HepG2 (cell line): ENCODE results near the gene C20orf204. TPM values are rescaled to one million over a fixed set of nuclear protein-coding genes. Genes with fewer than 3 reads are reported as not detected.
A peak's percentile ranks its signal among the peaks of the same experiment; 100 is the strongest.

Experiments used
- HMGXB3 ChIP-seq: sonication (generic); formaldehyde crosslinking; IDR thresholded peaks from 2 replicates; pipeline ENCODE4 v1.4.0; 2020; ENCODE audit warnings: missing genetic modification reagents, borderline replicate concordance
- KIAA2018 ChIP-seq: sonication (generic); formaldehyde crosslinking; IDR thresholded peaks from 2 replicates; pipeline ENCODE4 v1.5.0; 2020; ENCODE audit warnings: mild to moderate bottlenecking, missing genetic modification reagents, borderline replicate concordance
- SIN3A ChIP-seq: IDR thresholded peaks from 2 replicates; pipeline ENCODE4 v1.6.1; 2011; ENCODE audit warnings: low read depth, mild to moderate bottlenecking, control low read depth, low read length, borderline replicate concordance
- TEAD3 ChIP-seq: optimal IDR thresholded peaks from 2 replicates; pipeline ENCODE3; 2016; ENCODE audit warnings: borderline replicate concordance
- U2AF1 ChIP-seq: fragments of 200-400 bp; formaldehyde crosslinking; optimal IDR thresholded peaks from 2 replicates; pipeline ENCODE3; 2017; ENCODE audit warnings: mild to moderate bottlenecking, low read depth, low read length
- ZBED4 ChIP-seq: sonication (generic); formaldehyde crosslinking; IDR thresholded peaks from 2 replicates; pipeline ENCODE4 v1.4.0; 2020; ENCODE audit warnings: missing genetic modification reagents, borderline replicate concordance
- ZBTB3 ChIP-seq: sonication (generic); formaldehyde crosslinking; IDR thresholded peaks from 2 replicates; pipeline ENCODE4 v1.4.0; 2020; ENCODE audit warnings: low read depth, mild to moderate bottlenecking, moderate library complexity, missing genetic modification reagents, borderline replicate concordance
- ZKSCAN5 ChIP-seq: sonication (generic); formaldehyde crosslinking; IDR thresholded peaks from 2 replicates; pipeline ENCODE4 v1.5.1; 2020; ENCODE audit warnings: mild to moderate bottlenecking, missing genetic modification reagents
- ZNF549 ChIP-seq: sonication (generic); formaldehyde crosslinking; IDR thresholded peaks from 2 replicates; pipeline ENCODE4 v1.5.0; 2020; ENCODE audit warnings: missing genetic modification reagents
- ZNF761 ChIP-seq: sonication (generic); formaldehyde crosslinking; conservative IDR thresholded peaks from 2 replicates; pipeline ENCODE4 v1.4.0; 2020; ENCODE audit warnings: mild to moderate bottlenecking, missing genetic modification reagents
- ZSCAN9 ChIP-seq: IDR thresholded peaks from 2 replicates; pipeline ENCODE4 v1.6.1; 2016; ENCODE audit warnings: borderline replicate concordance
- polyA plus RNA-seq, 8 experiments: library from polyadenylated mRNA; depleted of rRNA in 3 of 8; stranded (reverse) in 7 of 8; unstranded in 1 of 8; fragments of >200 nt; fragmentation: Illumina TruSeq in 4 of 8; extraction: Trizol in 4 of 8; gene quantifications; 2 replicates each; pipeline versions ENCODE4 v1.2.1 to v1.2.3, GENCODE V29; 2011 to 2016; ENCODE audit warnings: low read depth in 4 of 8, missing spikeins in 1 of 8, mixed read lengths in 1 of 8; ENCODE audit not compliant: insufficient read depth in 1 of 8
- total RNA-seq, 5 experiments: library from RNA; depleted of rRNA; stranded (reverse); fragments of >200 nt; fragmentation: Illumina TruSeq; extraction: Trizol; gene quantifications; 2 replicates each; pipeline ENCODE4 v1.2.3, GENCODE V29; 2016; ENCODE audit warnings: low read depth in 1 of 5

C20orf204 gene
- total and polyA plus RNA-seq, 2 of the 13 experiments (the other 11 are each of a cell fraction or from before 2014, with no cell fraction given): 22.1 to 80.0 TPM

GRCh38 chr20:64065062-64065973 lies 29.3 kb downstream of the C20orf204 start (continued):
- TF ChIP-seq ZBED4 (CRISPR knock-in tag): no peak
- TF ChIP-seq ZSCAN9 (CRISPR knock-in tag): no peak
- TF ChIP-seq ZNF549 (CRISPR knock-in tag): no peak
- TF ChIP-seq TEAD3 (CRISPR knock-in tag): peak; percentile 77
- TF ChIP-seq KIAA2018 (CRISPR knock-in tag): no peak
- TF ChIP-seq SIN3A: 0 out of 2 replicates have a peak, but pooled peaks have one; percentile 43
- peak; percentile 59; the same call in 1 of the 2 replicates for TF ChIP-seq ZKSCAN5 (CRISPR knock-in tag)
- TF ChIP-seq ZNF761 (CRISPR knock-in tag): no peak
- no peak for TF ChIP-seq ZBTB3 (CRISPR knock-in tag)
- no peak for TF ChIP-seq U2AF1
- peak; percentile 26; the same call in 1 of the 2 replicates for TF ChIP-seq HMGXB3 (CRISPR knock-in tag)
